Stimulated activated CD4-positive, alpha-beta T cell treated with anti-CD3 and anti-CD28 coated beads, TNF-alpha, amount 100 ng/mL, for 1 hour (primary cell): ENCODE results near the gene ZNF492.
A peak's percentile ranks its signal among the peaks of the same experiment; 100 is the strongest.
"Not testable (repeated sequence)": the region's sequence is repeated elsewhere in the genome, so short reads cannot be mapped to it uniquely, and the experiment has no call there.

Experiments used
- DNase-seq, 3 donors: peaks; one replicate each; pipeline ENCODE4 v3.0.0-alpha.2; 2020; ENCODE audit warnings: low read depth in 3 of 3, low spot score in 1 of 3

The ZNF492 gene

DNA sequence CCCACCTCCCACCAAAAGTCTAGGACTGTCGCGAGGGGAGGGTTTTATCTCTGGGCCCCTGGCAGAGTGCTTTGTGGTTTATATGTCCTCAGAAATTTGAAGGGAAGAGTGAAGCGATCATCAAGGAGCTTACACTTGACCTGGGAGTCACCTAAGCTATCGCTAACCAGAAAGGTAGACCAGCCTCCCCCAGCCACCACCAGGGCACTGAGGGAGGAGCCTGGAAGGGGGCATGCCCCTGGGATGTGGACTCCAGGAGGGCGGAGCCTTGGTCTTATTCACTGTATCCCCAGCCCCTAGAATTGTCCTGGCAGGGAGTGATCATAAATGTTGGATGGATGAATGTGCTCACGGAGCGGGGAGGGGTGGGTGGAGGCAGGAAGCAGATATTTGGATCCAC is 16.9 kb upstream of the ZNF492 start:
- DNase-seq, result not testable (repeated sequence)

DNA sequence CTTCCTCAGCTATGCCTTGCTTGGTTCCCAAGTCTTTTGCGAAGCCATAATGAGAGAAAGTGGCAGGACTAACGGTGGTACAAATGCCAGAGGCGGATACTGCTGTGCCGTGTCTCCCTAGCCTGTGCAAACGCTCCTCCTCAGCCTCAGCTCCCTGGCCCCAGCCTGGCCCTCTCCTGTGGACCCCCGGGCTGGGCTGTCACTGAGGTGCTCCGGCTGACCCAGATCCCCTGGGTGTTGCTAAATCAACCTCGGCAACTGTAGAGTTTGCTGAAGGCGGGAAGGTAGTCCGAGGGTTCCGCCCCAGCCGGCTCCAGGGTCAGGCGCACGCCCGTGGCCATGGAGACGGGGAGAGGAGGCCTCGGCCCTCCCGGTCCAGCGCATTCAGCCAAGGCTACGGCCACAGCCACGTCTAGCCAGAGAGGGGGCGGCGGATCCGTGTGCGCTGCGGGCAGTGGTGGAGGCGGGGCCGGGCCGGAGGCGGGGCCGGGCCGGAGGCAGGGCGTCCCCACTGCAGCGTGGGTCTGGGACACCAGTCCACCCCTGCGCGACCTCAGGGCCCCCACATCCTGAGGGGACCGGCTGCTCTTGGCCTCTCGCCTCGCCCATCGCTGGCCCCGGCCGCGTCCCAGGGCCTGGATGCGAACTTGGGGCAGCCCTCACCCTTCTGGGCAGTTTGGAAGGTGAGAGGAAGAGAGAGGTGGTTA is 16.4 kb upstream of the ZNF492 start:
- DNase-seq, result no peak

DNA sequence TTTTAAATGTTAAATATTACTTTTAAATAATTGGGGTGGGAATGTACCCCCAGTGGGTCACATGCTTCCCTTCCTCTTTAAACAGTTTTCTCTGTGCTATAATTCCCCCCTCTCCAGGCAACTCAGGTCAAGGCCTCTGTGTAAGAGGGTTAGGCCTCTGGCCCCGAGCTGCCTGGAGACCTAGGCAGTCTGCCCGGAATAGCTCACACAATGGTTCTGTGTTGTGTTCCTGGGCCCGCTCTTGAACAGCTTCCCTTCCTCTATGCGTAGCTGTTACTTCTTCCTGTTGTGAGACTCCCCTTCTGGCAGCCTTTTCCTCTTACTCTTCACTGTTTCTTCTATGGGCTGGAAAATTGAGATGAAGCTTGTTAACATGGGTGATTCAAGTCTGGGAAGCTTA is 14.8 kb upstream of the ZNF492 start:
- DNase-seq, result no peak

DNA sequence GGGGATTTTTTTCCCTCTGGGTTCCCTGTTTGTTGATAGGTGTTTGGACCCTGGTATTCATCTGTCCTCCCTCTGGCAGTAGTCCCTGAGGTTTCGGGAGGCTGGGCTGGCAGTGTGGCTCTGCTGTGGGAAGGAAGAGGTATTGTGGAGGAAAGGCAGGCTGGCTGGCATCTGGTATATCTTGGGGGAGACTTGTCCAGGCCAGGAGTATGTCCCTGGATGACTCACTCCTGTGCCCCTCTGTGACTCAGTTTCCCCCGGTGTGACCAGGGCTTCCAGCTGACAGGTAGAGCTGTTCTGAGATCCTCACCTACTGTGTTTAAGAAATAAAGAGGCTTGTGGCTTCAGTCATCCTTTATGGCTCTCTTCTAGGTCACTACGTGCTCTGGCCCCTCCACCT is 14.2 kb upstream of the ZNF492 start:
- no peak for DNase-seq

DNA sequence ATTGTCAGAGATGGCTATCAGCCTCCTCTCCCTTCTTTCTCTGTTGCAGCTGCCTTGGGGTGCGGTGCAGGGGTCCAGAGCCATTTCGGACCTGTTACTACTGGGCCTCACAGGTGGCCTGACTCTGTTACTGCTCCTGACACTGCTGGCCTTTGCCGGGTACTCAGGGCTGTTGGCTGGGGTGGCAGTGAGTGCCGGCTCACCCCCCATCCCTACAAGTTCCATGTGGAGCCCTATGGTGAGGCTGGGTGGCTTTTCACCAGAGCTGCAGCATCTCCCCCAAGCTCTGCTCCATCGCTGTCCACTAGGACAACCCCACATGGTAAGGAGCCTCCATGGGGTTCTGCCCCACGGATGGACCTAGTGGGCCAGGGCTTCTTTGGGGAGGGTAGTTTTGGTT is 13.7 kb upstream of the ZNF492 start:
- no peak for DNase-seq

DNA sequence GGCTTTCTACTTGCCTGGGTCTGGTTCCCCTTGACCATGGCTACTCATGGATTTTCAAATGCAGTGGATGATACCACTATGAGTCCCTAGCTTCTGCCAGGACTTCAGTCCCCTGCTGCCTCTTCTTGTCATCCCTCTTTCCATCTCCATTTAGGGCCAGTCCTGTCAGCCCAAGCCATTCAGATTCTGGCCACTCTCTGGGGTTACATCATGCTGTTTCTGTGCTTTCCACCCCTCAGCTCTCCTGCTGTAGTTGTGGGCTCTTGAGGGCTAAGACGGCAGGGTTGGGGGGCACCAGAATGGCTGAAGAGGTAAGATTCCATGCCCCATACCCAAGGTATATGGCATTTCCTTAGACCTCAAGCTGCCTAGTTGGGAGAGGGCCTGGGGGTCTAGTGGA is 13.2 kb upstream of the ZNF492 start:
- DNase-seq, result no peak

DNA sequence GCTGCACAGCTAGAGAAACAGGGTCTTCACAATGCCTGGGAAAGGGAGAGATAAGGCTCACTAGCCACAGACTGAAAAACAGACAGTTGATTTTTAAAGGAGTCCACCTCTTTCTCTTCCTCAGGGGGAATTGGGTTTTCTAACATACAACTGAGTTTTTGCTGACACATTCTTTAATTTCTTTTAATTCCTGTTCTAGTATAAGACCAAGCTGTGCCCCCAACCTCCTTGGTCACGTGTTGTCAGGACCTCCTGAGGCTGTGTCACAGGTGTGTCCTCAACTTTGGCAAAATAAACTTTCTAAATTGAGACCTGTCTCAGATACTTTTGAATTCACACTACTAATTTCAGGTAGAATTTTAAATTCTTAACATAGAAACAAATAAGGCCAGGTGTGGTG is 12.1 kb upstream of the ZNF492 start:
- no peak for DNase-seq

DNA sequence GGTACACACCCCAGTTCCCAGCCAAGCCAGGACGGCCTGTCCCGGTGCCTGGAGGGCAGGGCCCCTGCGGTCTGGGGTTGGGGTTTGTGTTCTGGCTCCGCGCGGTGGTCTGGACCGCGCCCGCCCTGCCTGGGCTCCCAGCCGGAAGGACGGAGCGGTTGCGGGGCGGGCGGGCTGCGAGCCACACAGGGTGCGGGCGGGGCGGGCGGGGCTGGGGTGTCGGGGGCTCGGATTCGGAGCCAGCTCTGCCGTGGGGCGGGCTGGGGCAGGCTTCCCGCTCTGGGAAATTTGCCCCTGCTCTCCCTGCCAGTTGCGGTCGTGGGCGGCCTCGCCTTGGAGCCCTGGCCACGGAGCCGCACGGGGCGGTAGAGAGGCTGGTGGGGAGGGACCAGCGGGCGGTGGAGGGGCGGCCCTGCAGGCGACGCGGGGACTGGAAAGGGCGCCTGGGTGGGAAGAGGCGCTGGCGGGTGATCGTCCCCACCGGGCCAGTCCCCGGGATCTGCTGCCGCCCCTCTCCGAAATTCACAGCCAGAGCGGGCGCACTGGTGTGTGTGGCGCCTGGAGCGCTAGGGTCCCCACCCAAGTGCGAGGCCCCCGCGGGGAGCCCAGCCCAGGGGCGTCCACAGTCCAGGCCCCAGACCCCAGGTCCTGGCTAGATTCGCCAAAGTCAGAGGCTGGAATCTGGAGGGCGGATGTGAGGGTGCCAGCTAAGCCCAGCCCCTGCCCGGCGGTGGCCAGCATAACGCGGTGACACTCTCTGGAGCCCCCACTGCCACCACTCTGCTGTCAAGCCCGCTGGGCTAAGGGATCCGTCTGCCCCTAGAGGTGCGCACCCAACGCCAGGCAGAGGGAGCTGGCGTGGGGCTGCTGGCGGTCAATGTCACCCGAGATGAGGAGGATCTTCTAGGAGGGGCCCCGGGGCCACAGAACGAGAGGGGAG is 11.0 kb upstream of the ZNF492 start:
- DNase-seq, result no peak

DNA sequence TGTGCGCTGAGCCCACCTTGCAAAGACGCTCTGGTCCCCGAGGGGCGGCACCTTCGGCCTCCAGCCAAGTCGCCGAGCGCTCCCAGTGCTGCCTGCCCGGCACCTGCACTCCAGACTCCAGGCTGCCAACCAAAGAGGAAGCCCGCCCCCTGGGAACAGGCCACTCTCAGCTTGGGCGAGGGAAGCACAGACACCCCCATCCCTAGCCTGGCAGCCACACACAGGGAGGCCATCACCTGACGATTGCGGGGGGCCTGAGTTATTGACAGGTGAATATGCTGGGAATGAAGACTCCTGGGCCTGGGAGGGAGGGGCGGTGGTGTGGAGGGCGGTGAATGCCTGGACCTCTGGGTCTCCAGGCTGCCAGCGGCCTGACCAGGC is 10.3 kb upstream of the ZNF492 start:
- no peak for DNase-seq

DNA sequence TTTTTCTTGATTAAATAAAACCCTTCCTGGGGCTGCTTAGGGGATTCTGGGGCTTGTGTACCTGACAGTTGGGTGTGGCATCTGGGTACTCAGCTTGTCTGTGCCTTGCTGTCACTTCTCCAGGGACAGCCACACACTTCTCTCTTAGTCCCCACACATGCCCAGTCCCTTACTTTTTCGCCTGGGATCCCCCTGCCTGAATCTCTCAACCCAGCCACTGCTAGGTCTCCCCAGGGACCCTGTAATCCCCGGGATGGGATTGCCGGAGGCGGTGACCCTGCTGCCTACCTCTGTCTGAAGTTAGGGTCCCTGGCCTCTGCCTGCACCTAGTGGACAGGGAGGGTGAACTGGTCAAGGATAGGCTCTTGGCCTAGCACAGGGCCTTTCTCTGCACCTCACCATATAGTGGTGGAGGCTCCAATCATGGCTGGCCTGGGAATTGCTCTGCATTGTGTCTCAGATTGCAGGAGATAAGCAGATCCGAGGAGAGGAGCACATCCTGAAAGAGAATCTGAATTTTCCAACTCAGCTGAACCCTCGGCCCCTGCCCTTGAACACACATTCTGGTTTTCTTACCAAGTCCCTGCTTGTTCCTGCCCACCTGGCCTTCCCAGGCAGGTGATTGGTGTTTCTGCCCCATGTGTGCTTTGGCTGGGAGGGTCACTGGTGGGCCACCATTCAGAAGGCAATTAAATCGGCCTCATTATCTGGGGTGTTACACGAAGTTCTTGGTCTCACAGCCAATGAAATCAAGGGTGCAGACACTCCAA is 8.7 kb upstream of the ZNF492 start:
- no peak for DNase-seq

DNA sequence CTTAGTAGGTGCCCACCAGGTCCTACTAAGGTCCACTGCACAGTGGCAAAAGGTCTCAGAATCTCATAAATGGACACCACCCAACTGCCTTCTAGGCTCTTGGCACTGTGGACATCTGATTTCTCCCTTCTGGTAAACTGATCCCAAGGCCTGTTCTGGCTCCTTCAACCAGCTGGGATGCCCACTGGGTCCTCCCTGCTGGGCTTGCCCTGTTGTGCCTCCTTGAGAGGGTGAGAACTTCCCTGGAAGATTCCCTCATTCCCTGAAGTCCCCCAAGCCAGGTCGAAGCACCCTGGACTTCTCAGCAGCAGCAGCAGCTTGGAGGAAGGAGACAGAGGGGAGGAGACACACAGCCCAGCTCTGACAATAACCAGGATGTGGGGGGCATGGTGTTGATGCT is 6.6 kb upstream of the ZNF492 start:
- no peak for DNase-seq

DNA sequence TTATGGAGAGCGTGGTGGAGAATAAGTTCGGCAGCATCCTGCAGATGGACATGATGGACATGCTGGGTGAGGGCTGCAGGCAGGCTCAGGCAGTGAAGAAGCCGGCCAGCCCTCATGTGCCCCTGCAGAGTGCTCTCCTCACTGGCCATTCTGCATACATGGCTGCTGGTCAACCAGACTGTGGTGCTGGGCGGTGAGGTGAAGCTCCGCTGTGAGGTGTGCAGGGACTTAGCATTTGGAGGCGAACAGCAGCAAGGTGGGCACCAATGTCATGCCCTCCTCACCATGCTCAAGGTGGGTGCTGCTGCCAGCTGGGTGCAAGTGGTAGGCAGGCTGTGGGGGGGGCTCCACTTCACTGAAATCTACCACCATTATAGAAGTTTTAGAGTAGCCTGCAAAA is 5.7 kb upstream of the ZNF492 start:
- no peak for DNase-seq

DNA sequence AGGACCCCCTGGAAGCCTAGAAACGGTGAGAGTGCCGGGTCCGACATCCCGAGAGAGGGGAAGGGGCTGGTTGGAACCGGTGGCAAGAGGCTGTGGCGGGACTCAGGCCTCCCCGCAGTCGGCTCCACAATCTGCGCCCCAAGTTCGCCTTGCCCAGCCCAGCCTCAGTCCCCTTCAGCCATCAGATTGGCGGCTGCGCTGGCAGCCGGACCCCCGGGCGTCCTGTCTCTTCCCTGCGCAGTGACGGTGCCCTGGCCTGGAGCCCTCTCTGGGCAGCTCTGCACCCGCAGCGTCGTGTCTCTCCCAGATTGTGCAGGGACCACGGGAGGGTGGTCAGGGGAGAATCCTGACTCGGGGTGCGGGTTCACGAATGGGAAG is 315 bp downstream of the ZNF492 start:
- DNase-seq, result peak in 1 of 3 donors; percentile 3

DNA sequence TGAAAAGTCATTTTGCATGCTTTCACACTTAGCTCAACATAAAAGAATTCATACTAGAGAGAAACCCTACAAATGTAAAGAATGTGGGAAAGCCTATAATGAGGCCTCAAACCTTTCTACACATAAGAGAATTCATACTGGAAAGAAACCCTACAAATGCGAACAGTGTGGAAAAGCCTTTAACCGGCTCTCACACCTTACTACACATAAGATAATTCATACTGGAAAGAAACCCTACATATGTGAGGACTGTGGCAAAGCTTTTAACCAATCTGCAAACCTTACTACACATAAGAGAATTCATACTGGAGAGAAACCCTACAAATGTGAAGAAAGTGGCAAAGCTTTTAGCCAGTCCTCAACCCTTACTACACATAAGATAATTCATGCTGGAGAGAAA is 51.4 kb downstream of the ZNF492 start:
- not testable (repeated sequence) for DNase-seq

DNA sequence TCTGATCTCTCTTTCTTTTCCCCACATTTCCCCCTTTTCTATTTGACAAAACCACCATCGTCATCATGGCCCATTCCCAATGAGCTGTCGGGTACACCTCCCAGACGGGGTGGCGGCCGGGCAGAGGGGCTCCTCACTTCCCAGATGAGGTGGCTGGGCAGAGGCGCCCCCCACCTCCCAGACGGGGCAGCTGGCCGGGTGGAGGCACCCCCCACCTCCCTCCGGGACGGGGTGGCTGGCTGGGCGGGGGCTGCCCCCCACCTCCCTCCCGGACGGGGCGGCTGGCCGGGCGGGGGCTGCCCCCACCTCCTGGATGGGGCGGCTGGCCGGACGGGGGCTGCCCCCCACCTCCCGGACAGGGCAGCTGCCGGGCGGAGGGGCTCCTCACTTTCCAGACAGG is 68.5 kb downstream of the ZNF492 start:
- not testable (repeated sequence) for DNase-seq

DNA sequence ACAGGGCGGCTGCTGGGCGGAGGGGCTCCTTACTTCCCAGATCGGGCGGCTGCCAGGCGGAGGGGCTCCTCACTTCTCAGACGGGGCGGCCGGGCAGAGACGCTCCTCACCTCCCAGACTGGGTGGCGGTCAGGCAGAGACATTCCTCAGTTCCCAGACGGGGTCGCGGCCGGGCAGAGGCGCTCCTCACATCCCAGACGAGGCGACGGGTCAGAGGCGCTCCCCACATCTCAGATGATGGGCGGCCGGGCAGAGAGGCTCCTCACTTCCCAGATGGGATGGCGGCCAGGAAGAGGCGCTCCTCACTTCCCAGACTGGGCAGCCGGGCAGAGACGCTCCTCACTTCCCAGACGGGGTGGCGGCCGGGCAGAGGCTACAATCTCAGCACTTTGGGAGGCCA is 69.0 kb downstream of the ZNF492 start:
- not testable (repeated sequence) for DNase-seq

DNA sequence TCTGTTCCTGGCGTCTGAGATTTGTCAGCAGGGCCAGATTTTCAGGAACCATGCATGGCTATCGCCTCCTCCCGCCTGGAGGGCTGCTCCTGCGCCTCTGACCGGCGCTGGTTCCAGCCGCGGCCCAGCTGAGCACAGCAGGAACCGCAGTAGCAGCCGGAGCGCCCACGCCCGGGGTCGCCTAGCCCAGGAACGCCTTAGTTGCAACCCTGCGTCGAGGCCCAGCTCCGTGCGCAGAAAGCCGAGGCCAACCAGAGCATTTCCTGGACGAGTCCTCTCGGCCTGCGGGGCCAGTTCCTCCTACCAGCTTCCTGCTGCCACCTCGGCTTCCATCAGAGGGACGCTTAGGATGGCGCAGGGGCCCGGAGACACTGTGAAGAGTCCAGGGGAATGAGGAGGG is 74.9 kb downstream of the ZNF492 start:
- no peak for DNase-seq
